ENCODE measurements around the gene EPB41L4A. TPM values are rescaled to one million over a fixed set of nuclear protein-coding genes. Genes with fewer than 3 reads are reported as not detected.
A peak's percentile ranks its signal among the peaks of the same experiment; 100 is the strongest.

EPB41L4A gene
- total RNA-seq, 6 experiments from 2014 or later, result 0.07 TPM; not detected in 5

- Mint-ChIP-seq H3K27ac (no peak overlapping the region), H3K4me1 (ENCODE audit: low read depth) (no peaks in the 10 kb centered on the region), H3K27me3 (ENCODE audit: insufficient read depth) (peaks cover 6% of the 10 kb centered on the region; the same call in 1 of the 2 replicates), H3K36me3 (ENCODE audit: low read depth) (no peaks in the 10 kb centered on the region), H3K9me3 (no peaks in the 10 kb centered on the region), H3K4me3 (no peak overlapping the region)
- no peak for DNase-seq
- TF ChIP-seq CTCF (IDR thresholded peaks at IDR 0.05), result no peak
Observed at GRCh38 chr5:112379542-112380325, 39.3 kb downstream of the EPB41L4A start.

GRCh38 chr5:112374818-112375217 lies 44.3 kb downstream of the EPB41L4A start:
- H3K9me3 Mint-ChIP-seq, result no peaks in the 10 kb centered on the region
- H3K27ac Mint-ChIP-seq, result no peak overlapping the region
- DNase-seq, result no peak
- TF ChIP-seq CTCF (IDR thresholded peaks at IDR 0.05), result no peak
- no peaks in the 10 kb centered on the region for H3K4me1 Mint-ChIP-seq (ENCODE audit: low read depth)
- H3K27me3 Mint-ChIP-seq (ENCODE audit: insufficient read depth), result no peaks in the 10 kb centered on the region; the same call in 1 of the 2 replicates
- H3K4me3 Mint-ChIP-seq, result no peak overlapping the region
- H3K36me3 Mint-ChIP-seq (ENCODE audit: low read depth), result no peaks in the 10 kb centered on the region

GRCh38 chr5:112374356-112374755 lies 44.7 kb downstream of the EPB41L4A start:
- H3K4me1 Mint-ChIP-seq (ENCODE audit: low read depth), result no peaks in the 10 kb centered on the region
- no peak overlapping the region for H3K27ac Mint-ChIP-seq
- H3K27me3 Mint-ChIP-seq (ENCODE audit: insufficient read depth), result no peaks in the 10 kb centered on the region; the same call in 1 of the 2 replicates
- H3K36me3 Mint-ChIP-seq (ENCODE audit: low read depth), result no peaks in the 10 kb centered on the region
- H3K9me3 Mint-ChIP-seq, result no peaks in the 10 kb centered on the region
- no peak for DNase-seq
- no peak overlapping the region for H3K4me3 Mint-ChIP-seq
- TF ChIP-seq CTCF (IDR thresholded peaks at IDR 0.05), result no peak

GRCh38 chr5:112373885-112374284 lies 45.2 kb downstream of the EPB41L4A start:
- Mint-ChIP-seq H3K4me3 (no peak overlapping the region), H3K27me3 (ENCODE audit: insufficient read depth) (no peaks in the 10 kb centered on the region; the same call in 1 of the 2 replicates)
- DNase-seq, result no peak

GRCh38 chr5:112372543-112372942 lies 46.5 kb downstream of the EPB41L4A start:
- Mint-ChIP-seq H3K4me3 (no peak overlapping the region), H3K36me3 (ENCODE audit: low read depth) (no peaks in the 10 kb centered on the region), H3K27me3 (ENCODE audit: insufficient read depth) (no peaks in the 10 kb centered on the region; the same call in 1 of the 2 replicates), H3K4me1 (ENCODE audit: low read depth) (no peaks in the 10 kb centered on the region), H3K9me3 (no peaks in the 10 kb centered on the region), H3K27ac (no peak overlapping the region)
- peak; percentile 4 for DNase-seq
- TF ChIP-seq CTCF (IDR thresholded peaks at IDR 0.05), result no peak

More at GRCh38 chr5:112373885-112374284, 45.2 kb downstream of the EPB41L4A start:
- H3K36me3 Mint-ChIP-seq (ENCODE audit: low read depth), result no peaks in the 10 kb centered on the region
- TF ChIP-seq CTCF (IDR thresholded peaks at IDR 0.05), result no peak
- no peaks in the 10 kb centered on the region for H3K4me1 Mint-ChIP-seq (ENCODE audit: low read depth)
- H3K27ac Mint-ChIP-seq, result no peak overlapping the region
- H3K9me3 Mint-ChIP-seq, result no peaks in the 10 kb centered on the region

All from HFFc6 (cell line).